Tibial artery (tissue), 4 donors: ENCODE data around the gene RANBP3.

Experiments
- DNase-seq, 2 donors: peaks; one replicate each; pipeline ENCODE4 v3.0.0-alpha.2; 2019
- H3K27ac ChIP-seq, 2 donors: fragments of 200-600 bp; sonication (generic) in 1 of 2; 1 replicate in 1 of 2; 2 replicates in 1 of 2; pipeline ENCODE4 v1.5.1; 2018 to 2019; ENCODE audit warnings: mild to moderate bottlenecking in 1 of 2
- H3K27me3 ChIP-seq, 2 donors: fragments of 200-600 bp; sonication (generic) in 1 of 2; one replicate each; pipeline versions ENCODE4 v1.5.1 to v1.6.0; 2016 to 2019
- H3K36me3 ChIP-seq, 3 donors: fragments of 200-600 bp; sonication (generic) in 2 of 3; one replicate each; pipeline ENCODE4 v1.5.1; 2016 to 2019; ENCODE audit warnings: mild to moderate bottlenecking in 2 of 3
- H3K4me1 ChIP-seq, 4 donors: fragments of 200-600 bp; sonication (generic) in 2 of 4; 1 replicate in 3 of 4; 2 replicates in 1 of 4; pipeline ENCODE4 v1.5.1; 2016 to 2019
- H3K4me3 ChIP-seq, 2 donors: fragments of 200-600 bp; sonication (generic) in 1 of 2; 1 replicate in 1 of 2; 2 replicates in 1 of 2; pipeline ENCODE4 v1.5.1; 2018 to 2019; ENCODE audit warnings: mild to moderate bottlenecking in 2 of 2
- H3K9me3 ChIP-seq, 3 donors: fragments of 200-600 bp; sonication (generic) in 1 of 3; one replicate each; pipeline ENCODE4 v1.5.1; 2016 to 2019
- CTCF ChIP-seq, 2 experiments: fragments of 200-600 bp in 1 of 2; fragments of 450-650 bp in 1 of 2; IDR thresholded peaks; one replicate each; pipeline ENCODE4 v1.5.1; 2017 to 2019; ENCODE audit warnings: antibody characterized with exemption in 2 of 2, mild to moderate bottlenecking in 1 of 2, moderate library complexity in 1 of 2
- intact Hi-C: fragments of 100-400 bp; cut with DNase I; formaldehyde crosslinking; loops from one replicate; pipeline ENCODE4 v1.15.0; 2023; ENCODE audit warnings: low total_unique reads

The RANBP3 gene

GRCh38 chr19:5969476-5969875 lies 8.5 kb downstream of the RANBP3 start:
- no peak for TF ChIP-seq CTCF (IDR thresholded peaks at IDR 0.05)
- Histone ChIP-seq H3K27me3 (no peaks in the 10 kb centered on the region), H3K4me1 (peaks cover 0 to 45% (median 29%) of the 10 kb centered on the region in 4 donors), H3K9me3 (no peaks in the 10 kb centered on the region), H3K27ac (no peak overlapping the region), H3K36me3 (peaks cover 0 to 39% (median 8%) of the 10 kb centered on the region in 3 donors), H3K4me3 (no peak overlapping the region)
- intact Hi-C loops: loop anchor here (2.0 kb wide), 1 partner anchor 51 kb away; no protein-coding TSS in a partner anchor
- no peak for DNase-seq

- Histone ChIP-seq H3K4me1 (peaks cover 0 to 48% (median 30%) of the 10 kb centered on the region in 4 donors), H3K36me3 (peaks cover 0 to 31% (median 0%) of the 10 kb centered on the region in 3 donors), H3K27me3 (no peaks in the 10 kb centered on the region), H3K9me3 (no peaks in the 10 kb centered on the region), H3K4me3 (no peak overlapping the region), H3K27ac (peak overlapping the region; percentile 30 to 40)
- no peak for DNase-seq
- intact Hi-C loops: loop anchor here (2.0 kb wide), 1 partner anchor 52 kb away; no protein-coding TSS in a partner anchor
- no peak for TF ChIP-seq CTCF (IDR thresholded peaks at IDR 0.05)
These were observed 9.2 kb downstream of the RANBP3 start for GRCh38 chr19:5968431-5969373.

- peak; percentile 73 to 82 for TF ChIP-seq CTCF (IDR thresholded peaks at IDR 0.05)
- no peaks in the 10 kb centered on the region for H3K27me3 ChIP-seq
- H3K9me3 ChIP-seq: no peaks in the 10 kb centered on the region
- H3K27ac ChIP-seq: peak overlapping the region; percentile 30 to 40
- intact Hi-C loops: loop anchor here (2.0 kb wide), 1 partner anchor 53 kb away; no protein-coding TSS in a partner anchor
- peak; percentile 74 to 77 for DNase-seq
- no peak overlapping the region for H3K4me3 ChIP-seq
- H3K4me1 ChIP-seq: peaks cover 0 to 51% (median 32%) of the 10 kb centered on the region in 4 donors
- H3K36me3 ChIP-seq: peaks cover 0 to 30% (median 0%) of the 10 kb centered on the region in 3 donors
These were observed 9.9 kb downstream of the RANBP3 start for GRCh38 chr19:5967994-5968430.

GRCh38 chr19:5967571-5967970 lies 10.4 kb downstream of the RANBP3 start:
- Histone ChIP-seq H3K27ac (peak overlapping the region in 1 of 2 donors; percentile 30), H3K4me3 (no peak overlapping the region), H3K27me3 (no peaks in the 10 kb centered on the region), H3K36me3 (peaks cover 0 to 26% (median 0%) of the 10 kb centered on the region in 3 donors), H3K4me1 (peaks cover 0 to 54% (median 36%) of the 10 kb centered on the region in 4 donors), H3K9me3 (no peaks in the 10 kb centered on the region)
- TF ChIP-seq CTCF (IDR thresholded peaks at IDR 0.05): no peak
- intact Hi-C loops: no loop called here
- no peak for DNase-seq

GRCh38 chr19:5966941-5967340 lies 11.0 kb downstream of the RANBP3 start:
- no peaks in the 10 kb centered on the region for H3K27me3 ChIP-seq
- H3K4me3 ChIP-seq: no peak overlapping the region
- H3K36me3 ChIP-seq: peaks cover 0 to 20% (median 0%) of the 10 kb centered on the region in 3 donors
- no peaks in the 10 kb centered on the region for H3K9me3 ChIP-seq
- intact Hi-C loops: no loop called here
- DNase-seq: no peak
- no peak for TF ChIP-seq CTCF (IDR thresholded peaks at IDR 0.05)
- no peak overlapping the region for H3K27ac ChIP-seq
- peaks cover 0 to 60% (median 42%) of the 10 kb centered on the region in 4 donors for H3K4me1 ChIP-seq
